ENCODE data around the gene PADI4.
"Not testable (repeated sequence)": the region's sequence is repeated elsewhere in the genome, so short reads cannot be mapped to it uniquely, and the experiment has no call there.

The PADI4 gene

GRCh38 chr1:17316704-17317103, 8.7 kb downstream of the PADI4 start:
- no peak for DNase-seq

GRCh38 chr1:17318262-17318661, 10.3 kb downstream of the PADI4 start:
- DNase-seq = no peak

GRCh38 chr1:17319561-17320350, 11.8 kb downstream of the PADI4 start:
- no peak for DNase-seq

GRCh38 chr1:17321857-17322390, 13.9 kb downstream of the PADI4 start:
- not testable (repeated sequence) for DNase-seq

GRCh38 chr1:17328855-17329254, 20.9 kb downstream of the PADI4 start:
- DNase-seq = no peak

- no peak for DNase-seq
Observed at GRCh38 chr1:17329610-17330009, 21.6 kb downstream of the PADI4 start.

- DNase-seq = no peak
Observed at GRCh38 chr1:17330856-17331255, 22.9 kb downstream of the PADI4 start.

- DNase-seq = no peak
Observed at GRCh38 chr1:17333081-17333480, 25.1 kb downstream of the PADI4 start.

- DNase-seq = peak; percentile 14 to 61 (median 46)
Observed at GRCh38 chr1:17335821-17336710, 28.1 kb downstream of the PADI4 start.

GRCh38 chr1:17338706-17339493, 30.9 kb downstream of the PADI4 start:
- no peak for DNase-seq

- no peak for DNase-seq
Observed at GRCh38 chr1:17339521-17339920, 31.5 kb downstream of the PADI4 start.

- no peak for DNase-seq
Observed at GRCh38 chr1:17340358-17340757, 32.4 kb downstream of the PADI4 start.

GRCh38 chr1:17342014-17342441, 34.0 kb downstream of the PADI4 start:
- DNase-seq = no peak

GRCh38 chr1:17345506-17345905, 37.5 kb downstream of the PADI4 start:
- DNase-seq = not testable (repeated sequence)

GRCh38 chr1:17346046-17346789, 38.2 kb downstream of the PADI4 start:
- no peak for DNase-seq

GRCh38 chr1:17347769-17348592, 40.0 kb downstream of the PADI4 start:
- DNase-seq = no peak

- DNase-seq = no peak
Observed at GRCh38 chr1:17348593-17349234, 40.7 kb downstream of the PADI4 start.

- peak in 1 of 6 experiments; percentile 11 for DNase-seq
Observed at GRCh38 chr1:17350083-17350482, 42.1 kb downstream of the PADI4 start.

- no peak for DNase-seq
Observed at GRCh38 chr1:17350928-17351446, 43.0 kb downstream of the PADI4 start.

- DNase-seq = no peak
Observed at GRCh38 chr1:17351598-17352324, 43.8 kb downstream of the PADI4 start.
